HepG2 (cell line): Measurements from ENCODE around the gene NDC80. TPM values are rescaled to one million over a fixed set of nuclear protein-coding genes. Genes with fewer than 3 reads are reported as not detected.

Source experiments
- ATAC-seq: fragments of 200-7000 bp; cut with Tn5 transposase; 3 replicates; pipeline ENCODE4 v1.9.1; 2020; ENCODE audit warnings: mild to moderate bottlenecking, moderate library complexity
- BruUV-seq: library from RNA; stranded (reverse); fragments of 400-500 nt; replicated peaks from 2 replicates; lab custom pipeline; 2021; lab: Mats Ljungman, UMichigan
- CTCF ChIA-PET: fragments of 300-600 bp; formaldehyde crosslinking; extraction: SDS; loops from one replicate; lab custom pipeline; 2021; ENCODE audit warnings: low total read pairs, inconsistent platforms, low intra/inter-chr PET ratio; lab: Yijun Ruan, JAX
- POLR2A ChIA-PET: fragments of 350-600 bp; sonication (Branson Sonifier 250); formaldehyde crosslinking; loops from one replicate; lab custom pipeline; 2020; ENCODE audit warnings: antibody characterized with exemption, inconsistent platforms; lab: Yijun Ruan, JAX
- DNase-seq: peaks from one replicate; pipeline ENCODE4 v3.0.0-alpha.2; 2015; ENCODE audit warnings: low spot score
- FAIRE-seq: peaks from 3 replicates; lab custom pipeline; 2011; peaks lifted over from hg19 to GRCh38; lab: Jason Lieb, UNC
- H2AFZ ChIP-seq: one replicate; pipeline ENCODE4 v1.6.1; 2011; ENCODE audit warnings: low read length, inconsistent platforms
- H3K27ac ChIP-seq: fragments of 300-600 bp; 3 replicates; pipeline ENCODE4 v1.8.0; 2011; ENCODE audit warnings: mixed run types, mild to moderate bottlenecking, mixed read lengths, low read length, inconsistent platforms; ENCODE audit not compliant: insufficient read depth; ENCODE audit errors: extremely low read length
- H3K27me3 ChIP-seq, 2 experiments: fragments of 200-600 bp in 1 of 2; 2 replicates in 1 of 2; 3 replicates in 1 of 2; pipeline versions ENCODE4 v1.6.0 to v1.8.0; 2011; ENCODE audit warnings: low read length in 2 of 2, mild to moderate bottlenecking in 2 of 2, moderate library complexity in 2 of 2, inconsistent platforms in 1 of 2; ENCODE audit not compliant: insufficient read depth in 2 of 2, control insufficient read depth in 1 of 2
- H3K36me3 ChIP-seq, 2 experiments: fragments of 200-600 bp in 1 of 2; replicated peaks in 1 of 2; 2 replicates in 1 of 2; 3 replicates in 1 of 2; pipeline versions ENCODE4 v1.5.1 to v1.8.0; 2011; ENCODE audit warnings: low read length in 2 of 2, inconsistent platforms in 1 of 2; ENCODE audit not compliant: insufficient read depth in 2 of 2, control insufficient read depth in 1 of 2
- H3K4me1 ChIP-seq: 2 replicates; pipeline ENCODE4 v1.5.1; 2012; ENCODE audit warnings: low read length, inconsistent platforms; ENCODE audit not compliant: insufficient read depth
- H3K4me2 ChIP-seq: 2 replicates; pipeline ENCODE4 v1.6.0; 2011; ENCODE audit warnings: low read depth, low read length, inconsistent platforms
- H3K4me3 ChIP-seq, 3 experiments: fragments of 200-600 bp in 1 of 3; sonication (generic), shearing (Covaris generic) in 1 of 3; replicated peaks in 1 of 3; 2 replicates each; pipeline ENCODE4 v1.5.1; 2011 to 2016; ENCODE audit warnings: low read length in 3 of 3, inconsistent platforms in 2 of 3, low read depth in 2 of 3, mild to moderate bottlenecking in 2 of 3, control low read depth in 1 of 3, mixed read lengths in 1 of 3; ENCODE audit not compliant: insufficient read depth in 1 of 3
- H3K79me2 ChIP-seq: one replicate; pipeline ENCODE4 v1.6.1; 2011; ENCODE audit warnings: low read length, inconsistent platforms; ENCODE audit not compliant: insufficient read depth
- H3K9ac ChIP-seq: 2 replicates; pipeline ENCODE4 v1.6.0; 2011; ENCODE audit warnings: mild to moderate bottlenecking, low read depth, low read length, inconsistent platforms; ENCODE audit not compliant: insufficient read depth
- H3K9me3 ChIP-seq: 2 replicates; pipeline ENCODE4 v1.5.1; 2012; ENCODE audit warnings: mild to moderate bottlenecking, low read length
- H4K20me1 ChIP-seq: 2 replicates; pipeline ENCODE4 v1.6.0; 2011; ENCODE audit warnings: inconsistent platforms, mild to moderate bottlenecking, low read length, moderate library complexity; ENCODE audit not compliant: insufficient read depth
- GABPB1 ChIP-seq: IDR thresholded peaks from 2 replicates; pipeline ENCODE4 v1.6.1; 2016; ENCODE audit warnings: mild to moderate bottlenecking, missing genetic modification reagents, moderate library complexity, missing compliant biosample characterization
- HCFC1 ChIP-seq: fragments of 150-350 bp; IDR thresholded peaks from 2 replicates; pipeline ENCODE4 v1.6.1; 2014; ENCODE audit warnings: low read depth, low read length
- KLF9 ChIP-seq: IDR thresholded peaks from 2 replicates; pipeline ENCODE4 v1.6.1; 2016; ENCODE audit warnings: low read depth
- WGBS: methylation state at CpG from one replicate; pipeline ENCODE4 v1.1.6; 2017; ENCODE audit warnings: low lambda C conversion rate; 5-methylcytosine and 5-hydroxymethylcytosine counted together
- in situ Hi-C: cut with HindIII; loops from 2 replicates; pipeline ENCODE4 v1.10.0; 2017; ENCODE audit warnings: low pct_unique_long_range_greater_than_20kb; ENCODE audit not compliant: extremely low pct_ligation_motif_present
- intact Hi-C: fragments of 100-400 bp; cut with micrococcal nuclease; formaldehyde crosslinking; loops from one replicate; pipeline ENCODE4 v1.10.0; 2022; ENCODE audit not compliant: unreplicated experiment
- polyA plus RNA-seq, 8 experiments: library from polyadenylated mRNA; depleted of rRNA in 3 of 8; stranded (reverse) in 7 of 8; unstranded in 1 of 8; fragments of >200 nt; fragmentation: Illumina TruSeq in 4 of 8; extraction: Trizol in 4 of 8; gene quantifications; 2 replicates each; pipeline versions ENCODE4 v1.2.1 to v1.2.3, GENCODE V29; 2011 to 2016; ENCODE audit warnings: low read depth in 4 of 8, missing spikeins in 1 of 8, mixed read lengths in 1 of 8; ENCODE audit not compliant: insufficient read depth in 1 of 8
- total RNA-seq, 5 experiments: library from RNA; depleted of rRNA; stranded (reverse); fragments of >200 nt; fragmentation: Illumina TruSeq; extraction: Trizol; gene quantifications; 2 replicates each; pipeline ENCODE4 v1.2.3, GENCODE V29; 2016; ENCODE audit warnings: low read depth in 1 of 5
- TF ChIP-seq, protein P1 (sequence below): sonication (generic); formaldehyde crosslinking; IDR thresholded peaks from 2 replicates; pipeline ENCODE4 v1.5.1; 2020; ENCODE audit warnings: mild to moderate bottlenecking, missing genetic modification reagents, moderate library complexity
- TF ChIP-seq, protein P2 (sequence below): sonication (generic); formaldehyde crosslinking; IDR thresholded peaks from 2 replicates; pipeline ENCODE4 v1.9.0; 2021; ENCODE audit warnings: missing genetic modification reagents, mild to moderate bottlenecking, borderline replicate concordance
- TF ChIP-seq, protein P3 (sequence below): sonication (generic); formaldehyde crosslinking; IDR thresholded peaks from 2 replicates; pipeline ENCODE4 v1.4.0; 2020; ENCODE audit warnings: missing genetic modification reagents, mild to moderate bottlenecking, borderline replicate concordance

The NDC80 gene
- total and polyA plus RNA-seq, 2 of the 13 experiments (the other 11 are each of a cell fraction or from before 2014, with no cell fraction given), result 9.6 to 33.0 TPM

DNA sequence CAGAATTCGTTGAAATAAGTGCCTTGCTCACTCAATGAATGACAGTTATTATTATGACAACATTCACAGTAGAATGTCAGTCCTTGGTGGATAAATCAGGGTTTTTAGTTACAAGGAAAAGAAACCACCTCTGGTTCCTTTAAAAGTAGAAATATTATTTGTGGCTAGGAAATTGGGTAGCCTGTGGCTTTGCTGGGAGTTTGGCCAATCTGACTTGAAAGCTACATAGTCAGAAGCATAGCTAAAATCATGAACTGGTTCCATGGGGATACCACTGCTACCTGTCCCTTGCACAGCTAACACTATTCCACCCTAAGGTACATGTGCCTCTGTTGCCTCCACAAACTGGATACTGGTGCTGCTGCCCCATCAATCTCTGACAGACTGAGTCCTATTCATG is 71.4 kb downstream of the NDC80 start:
- in situ Hi-C loops, result no loop called here
- WGBS, result 6% methylated on average over 1 of the region's 1 CpG
- intact Hi-C loops, result no loop called here
- H3K79me2 ChIP-seq, result no peaks in the 10 kb centered on the region
- H3K9me3 ChIP-seq, result no peaks in the 10 kb centered on the region
- H3K4me1 ChIP-seq, result peaks cover 25% of the 10 kb centered on the region
- no TSS peak for BruUV-seq
- no peak overlapping the region for H3K27ac ChIP-seq
- H3K36me3 ChIP-seq, result no peaks in the 10 kb centered on the region
- no peak overlapping the region for H3K4me2 ChIP-seq
- no peak overlapping the region for H2AFZ ChIP-seq
- FAIRE-seq (no peak), ATAC-seq (no peak), DNase-seq (no peak)
- TF ChIP-seq GABPB1 (CRISPR knock-in tag), result no peak
- TF ChIP-seq, protein P1, sequence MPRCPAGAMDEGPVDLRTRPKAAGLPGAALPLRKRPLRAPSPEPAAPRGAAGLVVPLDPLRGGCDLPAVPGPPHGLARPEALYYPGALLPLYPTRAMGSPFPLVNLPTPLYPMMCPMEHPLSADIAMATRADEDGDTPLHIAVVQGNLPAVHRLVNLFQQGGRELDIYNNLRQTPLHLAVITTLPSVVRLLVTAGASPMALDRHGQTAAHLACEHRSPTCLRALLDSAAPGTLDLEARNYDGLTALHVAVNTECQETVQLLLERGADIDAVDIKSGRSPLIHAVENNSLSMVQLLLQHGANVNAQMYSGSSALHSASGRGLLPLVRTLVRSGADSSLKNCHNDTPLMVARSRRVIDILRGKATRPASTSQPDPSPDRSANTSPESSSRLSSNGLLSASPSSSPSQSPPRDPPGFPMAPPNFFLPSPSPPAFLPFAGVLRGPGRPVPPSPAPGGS (CRISPR knock-in tag), result no peak
- TF ChIP-seq, protein P2, sequence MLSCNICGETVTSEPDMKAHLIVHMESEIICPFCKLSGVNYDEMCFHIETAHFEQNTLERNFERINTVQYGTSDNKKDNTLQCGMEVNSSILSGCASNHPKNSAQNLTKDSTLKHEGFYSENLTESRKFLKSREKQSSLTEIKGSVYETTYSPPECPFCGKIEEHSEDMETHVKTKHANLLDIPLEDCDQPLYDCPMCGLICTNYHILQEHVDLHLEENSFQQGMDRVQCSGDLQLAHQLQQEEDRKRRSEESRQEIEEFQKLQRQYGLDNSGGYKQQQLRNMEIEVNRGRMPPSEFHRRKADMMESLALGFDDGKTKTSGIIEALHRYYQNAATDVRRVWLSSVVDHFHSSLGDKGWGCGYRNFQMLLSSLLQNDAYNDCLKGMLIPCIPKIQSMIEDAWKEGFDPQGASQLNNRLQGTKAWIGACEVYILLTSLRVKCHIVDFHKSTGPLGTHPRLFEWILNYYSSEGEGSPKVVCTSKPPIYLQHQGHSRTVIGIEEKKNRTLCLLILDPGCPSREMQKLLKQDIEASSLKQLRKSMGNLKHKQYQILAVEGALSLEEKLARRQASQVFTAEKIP (CRISPR knock-in tag), result no peak
- 0 out of 5 replicates have a peak, but pooled peaks cover 0 to 8% of the 10 kb centered on the region in 2 experiments for H3K27me3 ChIP-seq
- no peak overlapping the region for H3K4me3 ChIP-seq
- CTCF ChIA-PET, result no interaction called here
- no peak overlapping the region for H3K9ac ChIP-seq
- POLR2A ChIA-PET, result interaction anchor here (1.9 kb wide), 1 partner anchor 13 kb away, joined by 5 read pairs; the partner anchor contains the start of gene SMCHD1
- H4K20me1 ChIP-seq, result no peaks in the 10 kb centered on the region

DNA sequence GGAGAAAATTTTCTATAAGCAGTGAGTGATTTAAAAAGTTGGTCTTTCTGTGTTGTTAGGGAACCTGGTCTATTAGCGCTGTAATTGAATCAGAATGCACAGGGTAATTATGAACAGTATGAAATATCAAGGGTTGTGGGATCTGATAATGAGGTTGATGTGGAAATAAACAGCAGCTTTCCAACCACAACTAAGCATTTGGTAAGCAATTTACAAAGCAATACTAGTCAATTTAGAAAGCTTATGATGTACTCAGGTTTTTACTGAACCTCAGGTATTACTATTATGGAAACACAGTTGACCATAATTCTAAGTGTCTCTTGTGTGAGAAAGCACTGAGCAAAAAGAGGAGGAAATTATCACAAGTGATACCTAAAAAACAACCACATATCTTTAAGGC is 73.2 kb downstream of the NDC80 start:
- no peak overlapping the region for H3K27ac ChIP-seq
- no peaks in the 10 kb centered on the region for H3K9me3 ChIP-seq
- no peaks in the 10 kb centered on the region for H4K20me1 ChIP-seq
- intact Hi-C loops, result no loop called here
- no peak overlapping the region for H3K4me2 ChIP-seq
- H3K4me1 ChIP-seq, result peaks cover 20% of the 10 kb centered on the region
- no peak overlapping the region for H3K4me3 ChIP-seq
- ChIA-PET POLR2A (no interaction called here), CTCF (no interaction called here)
- no peak for DNase-seq
- WGBS, result 95% methylated on average over 1 of the region's 1 CpG
- H3K79me2 ChIP-seq, result no peaks in the 10 kb centered on the region
- no peak for FAIRE-seq
- no TSS peak for BruUV-seq
- 0 out of 5 replicates have a peak, but pooled peaks cover 0 to 4% of the 10 kb centered on the region in 2 experiments for H3K27me3 ChIP-seq
- H2AFZ ChIP-seq, result no peak overlapping the region
- no peak for ATAC-seq
- TF ChIP-seq HCFC1, result no peak
- TF ChIP-seq, protein P3, sequence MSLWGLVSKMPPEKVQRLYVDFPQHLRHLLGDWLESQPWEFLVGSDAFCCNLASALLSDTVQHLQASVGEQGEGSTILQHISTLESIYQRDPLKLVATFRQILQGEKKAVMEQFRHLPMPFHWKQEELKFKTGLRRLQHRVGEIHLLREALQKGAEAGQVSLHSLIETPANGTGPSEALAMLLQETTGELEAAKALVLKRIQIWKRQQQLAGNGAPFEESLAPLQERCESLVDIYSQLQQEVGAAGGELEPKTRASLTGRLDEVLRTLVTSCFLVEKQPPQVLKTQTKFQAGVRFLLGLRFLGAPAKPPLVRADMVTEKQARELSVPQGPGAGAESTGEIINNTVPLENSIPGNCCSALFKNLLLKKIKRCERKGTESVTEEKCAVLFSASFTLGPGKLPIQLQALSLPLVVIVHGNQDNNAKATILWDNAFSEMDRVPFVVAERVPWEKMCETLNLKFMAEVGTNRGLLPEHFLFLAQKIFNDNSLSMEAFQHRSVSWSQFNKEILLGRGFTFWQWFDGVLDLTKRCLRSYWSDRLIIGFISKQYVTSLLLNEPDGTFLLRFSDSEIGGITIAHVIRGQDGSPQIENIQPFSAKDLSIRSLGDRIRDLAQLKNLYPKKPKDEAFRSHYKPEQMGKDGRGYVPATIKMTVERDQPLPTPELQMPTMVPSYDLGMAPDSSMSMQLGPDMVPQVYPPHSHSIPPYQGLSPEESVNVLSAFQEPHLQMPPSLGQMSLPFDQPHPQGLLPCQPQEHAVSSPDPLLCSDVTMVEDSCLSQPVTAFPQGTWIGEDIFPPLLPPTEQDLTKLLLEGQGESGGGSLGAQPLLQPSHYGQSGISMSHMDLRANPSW (CRISPR knock-in tag), result no peak
- TF ChIP-seq KLF9, result no peak
- in situ Hi-C loops, result no loop called here
- H3K9ac ChIP-seq, result no peak overlapping the region
- no peaks in the 10 kb centered on the region for H3K36me3 ChIP-seq
